ENCODE data around the gene PAF1.
A peak's percentile ranks its signal among the peaks of the same experiment; 100 is the strongest.

The PAF1 gene

GRCh38 chr19:39405261-39405957, 14.5 kb upstream of the PAF1 start:
- DNase-seq, result peak; percentile 78

GRCh38 chr19:39403331-39404312, 12.7 kb upstream of the PAF1 start:
- DNase-seq, result peak; percentile 100

DNA sequence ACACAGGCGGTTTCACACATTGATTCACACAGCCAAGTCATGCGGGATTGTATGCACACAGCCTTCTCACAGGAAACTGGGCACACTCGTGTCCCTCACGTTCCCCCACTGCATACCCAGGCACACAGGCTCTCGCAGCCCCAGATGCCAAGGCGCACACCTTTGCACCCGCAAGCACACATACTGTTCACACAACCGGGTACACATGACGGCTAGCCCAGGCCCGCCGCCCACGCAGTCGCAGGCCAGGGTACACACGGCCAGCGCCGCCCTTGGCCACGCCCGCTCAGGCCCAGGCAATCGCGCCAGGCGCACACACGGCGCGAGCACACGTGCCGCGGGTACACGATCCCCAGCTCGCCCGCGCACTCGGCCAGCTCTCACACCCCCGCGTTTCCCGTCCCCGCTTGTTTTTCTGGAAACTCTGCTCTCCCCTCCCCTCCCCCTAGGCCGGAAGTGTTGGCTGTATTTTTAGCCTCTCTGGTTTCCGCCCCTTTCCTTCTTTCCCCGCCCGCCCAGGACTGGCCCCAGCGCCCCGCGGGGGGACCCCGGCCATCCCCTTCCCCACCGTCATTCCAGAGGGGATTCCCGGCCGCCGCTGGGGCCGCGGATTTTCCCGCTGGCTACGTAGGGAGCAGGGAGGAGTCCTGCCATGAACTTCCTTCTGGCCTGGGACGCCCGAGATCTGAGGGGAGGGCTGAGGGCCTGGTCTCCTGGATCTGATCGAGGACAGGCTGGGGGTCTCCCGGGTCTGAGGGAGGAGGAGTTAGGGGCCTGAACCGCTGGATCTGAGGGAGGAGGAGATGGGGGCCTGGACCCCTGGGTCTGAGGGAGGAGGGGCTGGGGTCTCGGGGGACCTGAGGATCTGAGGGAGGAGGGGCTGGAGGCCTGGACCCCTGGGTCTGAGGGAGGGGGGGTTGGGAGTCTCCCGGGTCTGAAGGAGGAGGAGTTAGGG, 11.7 kb upstream of the PAF1 start:
- peak; percentile 97 for DNase-seq

DNA sequence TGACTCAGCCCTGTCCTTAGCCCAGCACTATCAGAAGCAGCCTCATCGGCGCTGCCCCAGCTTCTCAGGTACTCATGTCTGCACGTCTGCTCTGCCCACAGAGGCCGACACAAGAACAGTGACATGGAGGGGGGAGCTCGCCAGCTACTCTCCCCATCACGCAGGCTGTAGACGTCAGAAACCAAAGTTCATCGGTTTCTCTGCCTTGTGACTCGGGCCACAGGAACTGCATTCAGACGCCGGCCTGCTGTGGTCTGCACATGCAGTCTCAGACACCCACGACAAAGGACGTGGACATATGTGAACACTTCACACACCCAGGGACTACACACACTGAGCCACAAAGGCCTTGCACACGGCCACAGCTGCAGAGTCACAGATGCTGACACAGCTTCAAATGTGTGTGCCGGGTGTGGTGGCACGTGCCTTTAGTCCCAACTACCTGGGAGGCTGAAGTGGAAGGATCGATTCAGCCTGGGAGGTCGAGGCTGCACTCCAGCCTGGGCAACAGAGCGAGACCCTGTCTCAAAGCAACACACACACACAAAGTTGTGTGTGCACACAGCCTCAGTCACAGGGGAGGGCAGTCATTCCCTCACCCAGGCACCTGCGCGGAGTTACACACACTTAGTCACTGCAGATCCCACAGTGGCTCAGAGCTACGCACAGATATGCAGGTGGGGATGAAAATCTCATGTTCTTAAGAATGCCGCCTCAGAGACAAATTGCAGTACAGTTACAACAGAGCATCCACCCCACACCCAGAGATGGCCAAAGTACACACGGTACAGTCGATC, 10.8 kb upstream of the PAF1 start:
- peak; percentile 83 for DNase-seq

DNA sequence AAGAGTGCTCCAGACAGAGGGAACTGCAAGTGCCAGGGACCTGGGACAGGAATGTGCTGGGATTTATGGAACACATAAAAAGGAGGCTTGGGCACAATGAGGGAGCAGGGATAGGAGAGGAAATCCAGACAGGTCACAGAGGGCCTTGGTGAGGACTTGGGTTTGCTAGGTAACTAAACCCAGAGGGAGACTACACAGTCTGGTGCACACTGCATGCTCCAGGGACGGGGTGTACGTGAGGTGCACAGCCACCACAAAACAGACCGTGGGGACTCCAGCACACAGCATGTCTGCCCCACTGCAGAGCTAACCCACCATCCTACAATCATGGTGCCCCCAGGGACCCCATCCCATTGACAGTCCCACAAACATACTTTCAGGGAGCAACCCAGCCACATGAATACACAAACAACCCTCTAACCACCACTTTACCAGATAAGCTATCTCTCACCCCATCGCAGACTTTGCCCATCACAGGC, 10.2 kb upstream of the PAF1 start:
- no peak for DNase-seq

- DNase-seq, result no peak
Measured at GRCh38 chr19:39400061-39400460, 9.2 kb upstream of the PAF1 start.

DNA sequence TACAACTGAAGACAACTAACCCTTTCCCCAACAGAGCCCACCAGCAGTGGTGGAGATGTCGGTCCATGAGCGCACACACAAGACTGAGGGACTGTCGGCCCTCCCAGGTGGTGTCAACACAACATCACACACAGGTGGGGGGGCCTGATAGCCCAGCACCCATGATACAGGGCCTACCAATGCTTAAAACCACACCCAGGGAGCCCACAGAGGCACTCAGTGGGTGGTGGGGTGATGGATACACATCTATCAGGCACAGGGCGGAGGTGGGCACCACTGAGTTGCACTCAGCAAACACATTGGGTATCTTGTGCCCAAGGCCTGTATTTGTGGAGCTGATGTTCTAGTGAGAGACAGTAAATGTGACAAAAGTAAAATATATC, 8.8 kb upstream of the PAF1 start:
- no peak for DNase-seq

- no peak for DNase-seq
Measured at GRCh38 chr19:39398297-39398864, 7.5 kb upstream of the PAF1 start.

DNA sequence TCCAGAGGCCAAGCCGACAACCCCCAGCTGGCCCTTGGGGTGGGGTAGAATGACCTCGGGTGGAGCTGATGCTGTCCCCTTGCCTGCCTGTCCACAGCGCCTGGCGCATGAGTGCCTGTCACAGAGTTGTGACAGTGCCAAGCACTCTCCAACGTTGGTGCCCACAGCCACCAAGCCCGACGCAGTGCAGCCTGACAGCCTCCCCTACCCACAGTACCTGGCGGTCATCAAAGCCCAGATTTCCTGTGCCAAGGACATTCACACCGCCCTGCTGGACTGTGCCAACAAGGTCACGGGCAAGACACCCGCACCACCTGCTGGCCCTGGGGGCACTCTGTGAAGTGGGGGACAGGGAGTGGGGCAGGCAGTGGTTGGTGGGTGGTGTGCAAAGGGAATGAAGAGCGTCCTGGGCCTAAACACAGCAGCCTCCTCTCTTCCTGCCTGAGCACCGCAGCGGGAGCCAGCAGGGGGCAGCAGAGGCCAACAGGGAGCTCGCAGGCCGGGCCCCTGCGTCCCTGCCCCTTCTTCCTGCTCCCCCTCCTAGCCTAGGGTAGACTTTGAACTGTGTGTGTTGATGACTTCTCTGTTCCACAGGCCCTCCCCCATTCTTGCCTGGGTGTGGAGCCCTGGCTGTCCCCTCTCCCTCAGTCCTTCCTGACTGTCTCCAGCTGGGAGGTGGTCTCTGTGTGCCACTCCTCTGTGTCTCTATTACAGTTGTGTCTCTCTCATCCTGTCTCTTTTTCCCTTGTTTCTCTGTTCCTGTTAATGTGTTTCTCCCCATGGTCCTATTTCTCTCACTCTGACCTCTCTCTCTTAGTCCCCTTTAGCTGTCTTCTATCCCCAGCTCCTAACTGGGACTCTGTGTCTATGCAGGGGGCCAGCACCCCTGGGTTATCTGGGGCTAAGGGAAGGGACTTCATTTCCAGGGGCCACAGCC, 6.7 kb upstream of the PAF1 start:
- DNase-seq, result peak; percentile 96

DNA sequence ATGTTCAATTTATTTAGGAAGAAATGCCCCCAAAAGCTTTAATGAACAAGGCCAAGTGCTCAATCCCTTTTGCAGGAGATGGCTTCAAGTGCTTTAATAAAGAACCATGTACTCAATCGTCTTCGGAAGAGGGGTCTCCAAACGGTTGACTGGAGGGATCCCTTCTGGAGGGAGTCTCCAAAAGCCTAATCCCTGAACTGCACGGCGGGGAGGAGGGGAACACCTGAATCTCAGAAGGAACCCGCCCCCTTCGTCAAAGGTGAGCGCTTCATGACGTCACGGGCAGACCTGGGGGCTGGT, 505 bp downstream of the PAF1 start:
- DNase-seq, result peak; percentile 93

- DNase-seq, result peak; percentile 52
Measured at GRCh38 chr19:39389631-39390414, 1.1 kb downstream of the PAF1 start.

- no peak for DNase-seq
Measured at GRCh38 chr19:39388657-39389056, 2.2 kb downstream of the PAF1 start.

DNA sequence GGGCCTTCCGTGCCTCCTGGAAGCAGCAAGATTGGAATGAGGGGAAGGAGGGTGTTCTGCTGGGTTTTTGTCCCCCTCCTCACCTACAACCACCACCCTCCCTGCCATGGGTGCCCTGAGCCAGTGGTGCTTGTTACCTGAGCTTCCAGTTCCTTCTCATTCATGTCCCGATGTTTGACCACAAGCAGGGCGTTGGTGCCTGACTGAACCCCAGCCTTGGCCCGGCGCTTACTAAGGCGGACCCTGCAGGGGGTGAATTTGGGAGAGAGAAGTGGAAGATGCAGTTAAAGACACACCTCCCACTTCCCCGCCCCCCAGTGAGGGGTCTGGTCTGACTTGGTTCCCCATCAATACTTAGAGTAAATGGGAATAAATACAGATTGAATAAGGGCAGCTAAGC, 4.3 kb downstream of the PAF1 start:
- DNase-seq, result no peak

- peak; percentile 38 for DNase-seq
Measured at GRCh38 chr19:39385629-39386411, 5.1 kb downstream of the PAF1 start.

GRCh38 chr19:39384839-39385568, 5.9 kb downstream of the PAF1 start:
- DNase-seq, result no peak

- no peak for DNase-seq
Measured at GRCh38 chr19:39382991-39383828, 7.7 kb downstream of the PAF1 start.

DNA sequence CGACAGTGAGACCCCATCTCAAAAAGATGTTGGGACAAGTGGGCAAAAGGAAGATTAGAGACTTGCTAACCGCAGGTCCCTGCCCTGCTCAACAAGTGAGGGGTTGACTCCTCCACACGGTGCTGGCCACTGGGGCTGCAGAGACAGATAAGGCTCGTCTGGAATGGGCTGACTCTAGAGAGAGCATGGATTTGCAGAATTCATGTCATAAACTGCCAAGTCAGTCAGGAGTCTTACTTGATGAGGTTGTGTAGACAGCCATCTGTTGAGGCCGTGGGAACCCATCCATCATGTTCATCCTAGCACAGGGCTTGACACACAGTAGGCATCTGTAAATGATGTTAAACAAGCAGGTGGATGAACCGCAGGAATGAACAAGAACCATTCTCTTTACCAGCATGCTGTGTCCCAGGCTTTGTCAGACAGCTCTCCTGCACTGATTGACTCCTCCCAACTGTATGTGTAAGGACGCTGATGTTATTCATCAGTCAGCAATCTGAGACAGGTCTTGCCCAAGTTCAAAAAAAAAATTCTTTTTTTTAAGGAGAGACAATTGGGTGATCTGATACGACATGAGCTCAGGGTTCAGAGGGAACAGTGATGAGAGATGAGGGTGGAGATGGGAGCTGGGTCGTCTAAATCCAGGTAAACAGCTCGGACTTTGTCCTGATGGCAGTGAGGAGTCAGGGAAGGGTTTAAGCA, 8.8 kb downstream of the PAF1 start:
- no peak for DNase-seq

Data from DMS53 (cell line).